ENCODE results near the gene YEATS4. TPM values are rescaled to one million over a fixed set of nuclear protein-coding genes. Genes with fewer than 3 reads are reported as not detected.

YEATS4 gene
- total RNA-seq, 1 donor: 10.8 TPM

GRCh38 chr12:69401940-69402339 lies 42.4 kb downstream of the YEATS4 start:
- H3K4me3 ChIP-seq (ENCODE audit: low read depth, low read length): no peak overlapping the region
- DNase-seq (ENCODE audit: low read depth): peak; percentile 29
- no peak for TF ChIP-seq CTCF (IDR thresholded peaks at IDR 0.05; ENCODE audit: insufficient read depth, low read depth, low read length)

GRCh38 chr12:69404851-69405565 lies 45.5 kb downstream of the YEATS4 start:
- no peak for TF ChIP-seq CTCF (IDR thresholded peaks at IDR 0.05; ENCODE audit: insufficient read depth, low read depth, low read length)
- H3K4me3 ChIP-seq (ENCODE audit: low read depth, low read length): no peak overlapping the region
- DNase-seq (ENCODE audit: low read depth): no peak

- TF ChIP-seq CTCF (IDR thresholded peaks at IDR 0.05; ENCODE audit: insufficient read depth, low read depth, low read length): no peak
- no peak overlapping the region for H3K4me3 ChIP-seq (ENCODE audit: low read depth, low read length)
- peak; percentile 98 for DNase-seq (ENCODE audit: low read depth)
Measured at GRCh38 chr12:69405566-69405865, 46.0 kb downstream of the YEATS4 start.

GRCh38 chr12:69406217-69406616 lies 46.7 kb downstream of the YEATS4 start:
- no peak overlapping the region for H3K4me3 ChIP-seq (ENCODE audit: low read depth, low read length)
- DNase-seq (ENCODE audit: low read depth): no peak
- TF ChIP-seq CTCF (IDR thresholded peaks at IDR 0.05; ENCODE audit: insufficient read depth, low read depth, low read length): no peak

- DNase-seq (ENCODE audit: low read depth): no peak
- no peak overlapping the region for H3K4me3 ChIP-seq (ENCODE audit: low read depth, low read length)
- TF ChIP-seq CTCF (IDR thresholded peaks at IDR 0.05; ENCODE audit: insufficient read depth, low read depth, low read length): no peak
Measured at GRCh38 chr12:69410571-69410970, 51.0 kb downstream of the YEATS4 start.

GRCh38 chr12:69412655-69413054 lies 53.1 kb downstream of the YEATS4 start:
- no peak for TF ChIP-seq CTCF (IDR thresholded peaks at IDR 0.05; ENCODE audit: insufficient read depth, low read depth, low read length)
- no peak for DNase-seq (ENCODE audit: low read depth)
- no peak overlapping the region for H3K4me3 ChIP-seq (ENCODE audit: low read depth, low read length)
